G401 (cell line): ENCODE data around the gene TTC21A. TPM values are rescaled to one million over a fixed set of nuclear protein-coding genes. Genes with fewer than 3 reads are reported as not detected.
A peak's percentile ranks its signal among the peaks of the same experiment; 100 is the strongest.

Experiments used
- DNase-seq: peaks from one replicate; pipeline ENCODE4 v3.0.0-alpha.2; 2015; ENCODE audit warnings: low spot score
- in situ Hi-C: cut with HindIII; loops from 2 replicates; pipeline ENCODE4 v1.10.0; 2016; ENCODE audit warnings: low sequenced_read_pairs, mixed read lengths
- total RNA-seq: library from RNA; depleted of rRNA; stranded (reverse); fragments of >200 nt; shearing (Covaris generic); gene quantifications from 2 replicates; pipeline ENCODE4 v1.2.3, GENCODE V29; 2014

Gene TTC21A
- total RNA-seq, 1 experiment from 2014 or later = 1.2 TPM

GRCh38 chr3:39132096-39133092 is 24.9 kb downstream of the TTC21A start:
- in situ Hi-C loops = no loop called here
- no peak for DNase-seq

DNA sequence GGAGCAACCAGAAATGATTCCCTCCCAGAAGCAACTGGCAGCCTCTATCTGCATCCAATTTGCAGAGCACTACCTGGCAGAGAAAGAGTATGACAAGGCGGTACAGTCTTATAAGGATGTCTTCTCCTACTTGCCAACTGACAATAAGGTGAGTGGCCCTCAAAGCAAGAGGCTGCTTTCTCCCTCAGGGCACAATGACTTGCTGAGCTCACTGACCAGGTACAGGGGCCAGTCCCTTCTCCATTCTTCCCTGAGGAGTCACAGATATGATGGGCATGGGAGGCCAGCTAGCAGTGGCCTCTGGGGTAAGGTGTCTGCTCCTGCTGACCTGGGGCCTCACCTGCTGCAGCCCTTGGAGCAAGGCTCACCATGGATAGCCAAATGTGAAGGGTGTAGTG is 25.6 kb downstream of the TTC21A start:
- DNase-seq = no peak
- in situ Hi-C loops = no loop called here

- in situ Hi-C loops = no loop called here
- no peak for DNase-seq
Measured at GRCh38 chr3:39133822-39134221, 26.3 kb downstream of the TTC21A start.

DNA sequence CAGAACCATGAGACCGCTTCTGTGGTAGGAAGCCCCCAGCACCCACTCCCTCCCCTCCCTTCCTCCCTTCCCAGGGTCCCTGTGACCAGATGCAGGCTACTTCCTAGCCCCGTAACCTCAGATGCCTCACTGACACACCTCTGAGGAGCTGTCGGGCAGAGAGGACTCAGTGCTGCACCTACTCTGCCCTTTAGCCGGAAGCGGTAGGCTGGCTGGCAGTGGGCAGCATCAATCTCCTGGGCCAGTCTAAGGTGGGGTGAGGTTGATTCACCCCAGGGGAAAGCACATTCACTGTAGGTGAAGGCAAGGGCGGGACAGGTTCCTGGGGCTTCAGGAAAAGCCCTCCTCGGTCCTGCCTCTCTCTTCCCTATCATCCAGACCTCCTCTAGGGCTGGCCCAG is 26.8 kb downstream of the TTC21A start:
- no peak for DNase-seq
- in situ Hi-C loops = no loop called here

- DNase-seq = no peak
- in situ Hi-C loops = no loop called here
Measured at GRCh38 chr3:39135170-39135805, 27.8 kb downstream of the TTC21A start.

- in situ Hi-C loops = no loop called here
- DNase-seq = no peak
Measured at GRCh38 chr3:39136533-39137434, 29.3 kb downstream of the TTC21A start.

GRCh38 chr3:39137435-39137936 is 30.0 kb downstream of the TTC21A start:
- in situ Hi-C loops = no loop called here

DNA sequence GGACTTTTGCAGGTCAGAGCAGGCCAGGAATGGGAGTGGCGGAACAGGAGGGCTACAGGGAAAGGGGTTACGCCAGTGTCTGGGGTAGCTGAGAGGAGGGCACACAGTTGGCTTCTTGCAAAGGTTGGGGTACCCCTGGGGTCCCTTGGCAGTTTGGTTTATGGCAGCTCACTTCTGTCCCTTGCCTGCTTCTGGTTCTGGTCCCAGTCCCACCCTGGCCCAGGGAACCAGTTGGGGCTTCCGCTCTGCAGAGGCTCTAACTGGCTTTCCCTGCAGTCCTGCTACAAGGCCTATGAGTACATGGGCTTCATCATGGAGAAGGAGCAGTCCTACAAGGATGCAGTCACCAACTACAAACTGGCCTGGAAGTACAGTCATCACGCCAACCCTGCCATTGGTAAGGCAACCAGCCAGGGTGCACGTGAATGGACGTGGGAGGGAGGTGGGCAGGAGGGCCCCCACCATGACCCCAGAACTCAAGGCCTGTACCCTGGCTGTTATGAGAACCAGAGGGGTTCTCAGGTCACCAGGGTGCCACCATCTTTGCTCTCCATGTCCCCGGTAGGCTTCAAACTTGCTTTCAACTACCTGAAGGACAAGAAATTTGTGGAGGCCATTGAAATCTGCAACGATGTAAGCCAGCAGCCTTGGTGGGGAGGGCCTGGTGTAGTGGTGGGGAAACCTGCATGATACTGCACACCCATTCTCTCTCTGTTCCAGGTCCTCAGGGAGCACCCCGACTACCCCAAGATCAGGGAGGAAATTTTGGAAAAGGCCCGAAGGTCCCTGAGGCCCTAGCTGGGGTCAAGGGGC is 30.7 kb downstream of the TTC21A start:
- in situ Hi-C loops = no loop called here

More at GRCh38 chr3:39137435-39137936, 30.0 kb downstream of the TTC21A start:
- no peak for DNase-seq

DNA sequence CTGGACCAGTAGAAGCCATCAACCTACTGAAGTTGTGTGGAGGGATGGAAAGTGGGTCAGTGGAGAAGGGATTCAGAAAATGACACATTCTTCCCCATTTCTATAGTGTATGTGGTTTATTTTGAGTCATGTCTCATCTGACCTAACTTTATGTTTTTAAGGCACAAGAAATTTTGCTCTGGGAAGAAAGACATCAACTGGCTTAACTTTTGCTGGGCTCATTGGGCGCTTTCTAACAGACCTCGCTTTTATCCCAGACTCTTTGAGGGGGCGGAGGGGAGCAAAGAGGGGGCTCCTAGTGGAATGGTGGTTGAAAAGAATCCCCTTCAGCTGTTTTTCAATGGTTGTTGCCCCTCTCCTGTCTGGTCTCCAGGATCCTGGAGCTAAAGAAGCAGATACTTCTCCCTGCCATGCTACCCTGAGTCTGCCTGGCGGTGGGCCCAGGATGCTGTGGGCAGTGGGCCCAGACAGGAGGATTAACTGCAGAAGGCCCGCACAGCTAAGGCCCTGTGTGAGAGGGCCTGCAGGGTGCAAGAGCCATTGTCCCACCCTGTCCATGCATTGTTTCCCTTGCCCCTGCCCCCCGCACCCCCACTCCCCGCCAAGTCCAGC is 31.4 kb downstream of the TTC21A start:
- in situ Hi-C loops = no loop called here
- DNase-seq = peak; percentile 91

More for the DNA sequence above, 30.7 kb downstream of the TTC21A start:
- DNase-seq = no peak

DNA sequence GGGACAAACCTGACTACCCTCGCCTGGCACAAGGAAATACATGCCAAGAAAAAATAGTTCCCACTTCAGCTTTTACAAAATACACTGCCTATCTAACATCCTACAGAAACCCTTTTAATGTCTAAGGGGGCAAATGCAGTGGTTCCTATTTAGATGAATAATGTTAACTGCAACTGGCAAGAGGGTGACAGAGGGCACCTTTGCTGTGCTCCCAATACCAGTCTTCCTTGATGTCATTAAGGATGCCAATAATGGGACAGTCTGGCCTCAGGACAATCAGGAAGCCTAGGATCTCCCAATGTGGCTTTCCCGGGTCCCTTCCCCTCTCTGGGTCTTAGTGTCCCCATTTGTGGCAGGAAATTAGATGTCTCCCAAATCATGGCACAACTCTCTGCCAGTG is 32.0 kb downstream of the TTC21A start:
- in situ Hi-C loops = no loop called here
- no peak for DNase-seq

DNA sequence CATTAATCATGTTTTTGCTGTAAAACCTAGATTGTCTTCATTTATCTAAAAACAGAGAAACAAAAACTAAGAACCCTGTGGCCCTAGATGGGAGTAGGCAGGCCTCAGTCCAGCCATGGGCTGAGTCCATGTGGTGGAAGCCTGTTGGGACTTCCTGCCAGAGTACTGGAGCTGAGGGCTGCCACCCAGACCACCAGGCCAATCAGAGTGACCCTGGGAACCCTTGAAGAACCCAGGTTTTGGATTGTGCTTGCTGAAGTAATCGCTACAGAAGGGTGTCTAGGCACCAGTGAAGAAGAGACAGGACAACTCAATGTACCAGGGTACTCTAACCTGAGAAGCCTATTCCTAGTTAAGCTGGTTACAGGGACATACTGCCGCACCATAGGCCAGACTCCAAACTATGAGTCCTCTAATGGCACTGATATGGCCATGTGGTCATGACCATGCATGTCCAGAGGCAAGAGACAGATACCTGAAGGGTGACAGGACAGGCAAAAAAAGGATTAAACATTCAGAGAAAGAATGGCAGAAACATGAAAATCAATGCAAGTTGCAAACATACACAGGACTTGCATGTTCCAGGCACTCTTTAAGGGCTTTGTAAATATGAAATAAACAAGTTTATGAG is 33.0 kb downstream of the TTC21A start:
- DNase-seq = no peak
- in situ Hi-C loops = no loop called here

DNA sequence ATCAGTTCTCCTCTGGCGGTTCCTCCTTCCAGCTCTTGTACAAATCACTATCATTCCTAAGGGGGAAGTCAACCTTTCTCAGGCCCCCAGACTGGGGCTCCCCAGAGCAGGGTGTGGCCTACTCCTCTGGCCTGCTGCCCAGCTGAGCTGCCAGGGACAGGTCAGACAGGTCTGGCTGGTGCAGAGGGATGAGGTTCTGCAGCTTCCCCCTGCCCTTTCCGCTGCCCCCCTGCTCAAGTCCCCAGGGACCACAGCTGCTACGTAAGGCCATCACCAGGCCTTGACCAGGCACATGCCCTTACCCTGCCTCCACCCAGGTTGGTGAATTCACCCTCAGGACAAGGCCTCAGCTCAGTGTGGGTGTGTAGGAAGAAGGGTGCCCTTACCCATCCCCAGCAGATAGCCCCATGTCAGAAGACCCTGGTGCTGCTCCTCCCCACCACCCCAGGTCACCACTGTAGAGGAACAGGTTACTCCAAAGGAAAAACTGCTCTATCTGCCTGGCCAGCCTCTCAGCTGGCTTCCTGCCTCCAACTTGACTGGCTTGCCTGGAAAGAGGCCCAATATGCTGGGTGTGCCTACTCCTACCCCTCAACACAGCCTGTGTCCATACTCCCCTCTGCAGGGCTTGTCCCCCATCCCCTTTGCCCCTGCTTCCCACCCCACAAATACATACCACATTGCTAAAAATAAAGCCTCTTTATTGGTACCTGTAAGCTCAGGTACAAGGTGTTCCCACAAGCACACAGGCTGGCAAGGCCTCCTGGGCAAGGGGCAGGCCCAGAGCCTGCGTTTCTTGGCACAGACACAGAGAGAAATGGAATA is 33.9 kb downstream of the TTC21A start:
- in situ Hi-C loops = no loop called here
- peak; percentile 36 for DNase-seq

GRCh38 chr3:39142067-39142466 is 34.6 kb downstream of the TTC21A start:
- DNase-seq = no peak
- in situ Hi-C loops = no loop called here

- DNase-seq = no peak
- in situ Hi-C loops = no loop called here
Measured at GRCh38 chr3:39143051-39143885, 35.8 kb downstream of the TTC21A start.

DNA sequence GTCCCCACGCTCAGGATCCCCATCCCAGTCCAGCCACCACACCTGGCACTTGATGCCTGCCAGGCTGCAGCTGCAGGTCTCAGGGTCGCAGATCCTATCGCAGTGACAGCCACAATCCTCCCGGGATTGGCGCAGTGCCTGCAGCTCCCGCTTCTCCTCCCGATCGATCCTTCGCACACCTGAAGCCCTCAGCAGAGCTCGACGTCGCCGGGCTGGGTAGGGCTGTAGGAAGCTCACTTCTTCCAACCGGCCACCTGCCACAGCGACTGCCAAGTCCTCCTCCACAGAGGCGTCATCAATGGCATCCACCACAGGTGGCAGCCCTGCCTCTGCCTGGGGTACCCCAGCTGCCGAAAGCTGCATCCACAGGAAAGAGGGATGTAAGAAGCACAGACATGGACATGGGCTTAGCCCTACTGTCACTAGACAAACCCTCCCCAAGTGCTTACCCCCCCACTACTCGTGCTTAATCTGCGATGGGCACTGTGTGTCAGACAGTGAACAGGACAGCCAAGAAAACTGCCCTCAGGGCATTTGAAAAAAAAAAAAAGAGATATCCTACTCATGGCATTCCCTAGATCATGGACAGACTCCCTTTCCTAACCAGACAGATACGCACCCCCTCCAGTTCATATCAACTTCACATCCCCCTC is 36.7 kb downstream of the TTC21A start:
- DNase-seq = no peak
- in situ Hi-C loops = no loop called here
